NCI-H2196 (cell line): Measurements from ENCODE around the gene THADA.
"Not testable (repeated sequence)": the region's sequence is repeated elsewhere in the genome, so short reads cannot be mapped to it uniquely, and the experiment has no call there.

Source experiments
- DNase-seq: peaks from one replicate; lab custom pipeline; 2025; ENCODE audit not compliant: unreplicated experiment; lab: John Stamatoyannopoulos, UW

THADA gene

DNA sequence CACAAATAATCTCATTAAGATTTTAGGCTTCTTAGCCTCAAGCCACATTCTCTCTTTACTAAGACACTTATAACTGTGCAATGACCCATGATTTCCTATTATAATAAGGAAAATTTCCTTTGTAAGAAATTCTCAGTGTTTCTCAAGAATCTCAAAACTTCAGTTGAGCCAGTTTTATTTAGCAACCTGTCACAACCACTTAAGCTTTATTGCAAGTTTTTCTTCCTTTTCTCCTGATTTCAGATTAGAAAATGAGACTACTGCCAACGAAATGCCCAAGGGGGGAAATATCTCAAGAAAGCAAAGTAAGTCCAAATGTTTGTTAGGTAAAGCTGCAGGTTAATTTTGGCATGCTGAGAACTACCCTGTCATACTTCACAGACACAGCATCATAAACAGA is 178.5 kb downstream of the THADA start:
- DNase-seq: no peak

DNA sequence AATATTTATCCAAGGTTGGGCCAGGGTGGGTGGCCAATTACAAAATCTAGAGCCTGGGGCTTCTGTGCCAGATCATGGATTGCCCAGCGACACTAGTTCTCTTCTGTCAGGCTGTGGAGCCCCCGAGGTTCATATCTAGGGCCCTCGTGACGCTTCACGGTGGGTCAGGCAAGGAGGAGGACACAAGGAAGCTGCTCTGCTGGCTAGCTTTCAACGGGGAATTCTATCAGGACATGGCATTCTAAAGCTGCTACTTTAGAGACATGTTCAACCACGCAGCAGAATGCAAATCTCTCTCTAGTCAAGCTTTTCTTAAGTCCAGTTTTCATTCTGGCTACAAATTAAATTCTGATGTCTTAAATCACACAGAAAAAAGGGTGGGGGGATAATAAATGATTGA is 180.2 kb downstream of the THADA start:
- no peak for DNase-seq

DNA sequence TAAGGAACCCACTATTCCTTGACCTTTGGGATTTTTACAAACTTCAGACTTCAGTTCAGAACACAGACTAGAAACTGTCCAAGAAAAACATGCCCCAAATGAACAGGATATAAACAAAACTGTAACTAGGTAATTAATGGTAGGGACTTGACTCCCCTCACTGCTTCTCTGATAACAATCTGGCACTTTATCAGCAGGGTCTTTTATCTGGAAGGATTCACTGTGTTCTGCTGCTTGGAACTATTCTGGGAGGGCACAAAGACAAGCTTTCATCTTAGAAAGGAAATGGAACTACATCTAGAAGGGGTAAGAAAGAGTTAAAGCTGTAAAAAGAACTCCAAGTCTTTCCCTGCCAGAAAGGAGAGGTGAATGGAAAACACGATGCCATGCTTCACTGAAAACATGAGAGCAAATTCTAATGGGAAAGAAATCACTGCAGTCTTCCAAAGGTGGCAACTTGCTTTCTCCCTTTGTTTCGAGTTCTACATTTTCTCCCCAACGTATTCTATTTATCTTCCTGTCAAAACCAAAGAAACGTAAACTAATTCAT is 181.2 kb downstream of the THADA start:
- no peak for DNase-seq

DNA sequence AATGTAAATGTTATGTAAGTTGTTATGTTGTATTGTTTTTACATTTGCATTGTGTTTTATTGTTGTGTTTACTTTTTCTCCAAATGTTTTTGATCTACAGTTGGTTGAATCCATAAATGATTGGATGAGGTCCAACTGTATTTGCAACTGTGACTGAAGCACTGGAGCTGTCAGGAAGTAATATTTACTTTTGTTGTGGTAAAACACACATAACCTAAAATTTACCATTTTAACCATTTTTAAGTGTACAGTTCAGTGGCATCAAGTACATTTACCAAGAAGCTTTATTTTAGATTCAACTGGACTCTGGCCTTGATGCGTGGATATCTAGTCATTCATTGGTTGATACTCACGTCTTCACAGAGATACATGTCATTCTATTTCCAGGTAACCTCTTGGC is 181.8 kb downstream of the THADA start:
- DNase-seq: no peak

DNA sequence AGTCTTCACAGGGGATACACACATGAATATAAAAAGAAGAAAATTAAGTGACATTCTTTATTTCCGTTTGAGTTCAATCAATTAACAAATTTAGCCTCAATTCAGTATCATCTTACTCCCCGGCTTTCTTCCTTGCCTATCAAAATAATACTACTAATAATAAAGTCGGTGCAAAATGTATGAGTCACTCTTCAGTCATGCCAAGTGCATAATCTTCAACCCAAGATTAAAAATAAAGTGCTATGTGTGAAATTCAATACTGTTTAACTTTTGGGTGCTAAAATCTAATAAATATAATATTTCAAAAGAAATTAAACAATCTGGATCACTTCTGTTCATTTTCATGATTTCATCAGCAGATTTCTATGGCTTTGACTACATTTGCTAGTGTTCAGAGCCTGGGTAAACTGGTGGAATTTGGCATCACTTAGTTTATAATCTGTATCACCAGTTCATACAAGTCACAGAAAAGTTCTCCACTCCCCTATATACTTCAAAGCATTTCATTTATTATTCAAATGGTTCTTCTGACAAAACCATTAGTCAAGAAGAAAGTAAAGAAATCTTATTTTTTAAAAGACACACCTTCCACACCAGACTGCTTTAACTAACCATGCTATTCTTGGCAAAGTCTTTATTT is 183.6 kb downstream of the THADA start:
- DNase-seq: no peak

DNA sequence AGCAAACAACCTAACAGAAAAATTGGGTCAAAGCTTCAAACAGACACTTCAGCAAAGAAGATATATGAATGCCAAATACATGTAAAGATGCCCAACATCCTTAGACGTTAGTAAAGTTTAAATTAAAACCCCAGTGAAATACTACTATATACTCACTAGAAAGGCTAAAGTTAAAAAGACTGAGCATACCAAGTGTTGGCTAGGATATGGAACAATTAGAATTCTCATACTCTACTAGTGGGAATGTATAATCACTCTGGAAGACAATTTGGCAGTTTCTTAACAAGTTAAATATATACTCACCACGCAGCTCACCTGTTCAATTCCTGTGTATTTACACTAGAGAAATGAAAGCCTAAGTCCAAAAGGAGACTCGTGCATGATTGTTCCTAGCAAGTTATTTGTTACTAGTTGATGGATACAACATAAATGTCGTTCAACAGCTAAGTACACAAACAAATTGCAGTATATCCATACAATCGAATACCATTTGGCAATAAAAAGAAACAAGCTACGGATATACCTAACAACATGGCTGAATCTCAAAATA is 185.7 kb downstream of the THADA start:
- no peak for DNase-seq

DNA sequence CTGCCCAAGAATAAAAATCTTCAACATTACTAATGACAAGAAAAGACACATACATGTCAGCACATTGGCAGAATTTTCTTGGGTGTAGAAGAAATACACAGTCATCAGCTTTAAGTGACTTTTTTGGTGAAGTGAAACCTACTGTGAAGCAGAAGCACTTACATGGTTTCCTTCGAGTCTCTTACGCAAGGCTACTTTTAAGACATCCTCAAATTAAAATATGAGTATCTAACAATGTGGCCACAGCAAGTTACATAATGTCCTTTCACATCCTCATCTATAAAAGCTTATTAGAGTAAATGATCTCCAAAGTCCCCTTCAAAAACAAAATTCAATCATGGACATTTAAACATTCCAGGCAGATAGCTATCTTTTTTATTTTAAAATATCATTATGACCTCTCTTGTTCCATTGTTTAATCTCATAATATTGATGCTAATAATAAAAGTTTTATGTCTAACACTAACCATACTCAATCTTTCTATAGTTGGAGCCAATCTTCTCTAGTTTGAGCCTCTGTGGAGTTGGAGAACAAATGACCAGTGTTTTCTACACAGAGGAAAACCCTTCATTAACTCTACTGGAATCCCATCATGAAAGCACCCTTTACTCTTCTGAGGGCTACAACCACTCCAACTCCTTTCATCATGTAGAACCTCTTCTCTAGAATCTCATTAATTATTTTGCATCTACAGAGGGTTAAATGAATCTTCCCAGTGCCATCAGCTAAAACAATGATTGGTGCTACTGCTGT is 187.3 kb downstream of the THADA start:
- no peak for DNase-seq

DNA sequence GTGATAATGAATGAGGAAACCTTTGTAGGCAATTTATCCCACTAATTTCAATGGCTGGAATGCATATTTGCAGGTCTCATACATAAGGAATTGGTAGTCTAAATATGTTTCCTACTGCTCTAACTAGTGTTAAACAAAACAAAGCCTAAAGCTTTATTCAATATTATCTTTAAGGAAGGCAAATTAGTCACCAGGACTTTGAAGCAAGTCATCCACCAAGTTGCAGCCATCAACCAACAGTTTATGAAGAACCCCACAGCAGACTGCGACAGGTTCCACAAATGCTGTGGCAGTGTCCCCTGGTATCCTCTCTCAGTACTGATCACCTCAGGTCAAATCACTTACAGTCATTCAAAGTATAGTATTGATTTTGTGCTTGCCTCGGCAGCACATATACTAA is 187.9 kb downstream of the THADA start:
- no peak for DNase-seq

DNA sequence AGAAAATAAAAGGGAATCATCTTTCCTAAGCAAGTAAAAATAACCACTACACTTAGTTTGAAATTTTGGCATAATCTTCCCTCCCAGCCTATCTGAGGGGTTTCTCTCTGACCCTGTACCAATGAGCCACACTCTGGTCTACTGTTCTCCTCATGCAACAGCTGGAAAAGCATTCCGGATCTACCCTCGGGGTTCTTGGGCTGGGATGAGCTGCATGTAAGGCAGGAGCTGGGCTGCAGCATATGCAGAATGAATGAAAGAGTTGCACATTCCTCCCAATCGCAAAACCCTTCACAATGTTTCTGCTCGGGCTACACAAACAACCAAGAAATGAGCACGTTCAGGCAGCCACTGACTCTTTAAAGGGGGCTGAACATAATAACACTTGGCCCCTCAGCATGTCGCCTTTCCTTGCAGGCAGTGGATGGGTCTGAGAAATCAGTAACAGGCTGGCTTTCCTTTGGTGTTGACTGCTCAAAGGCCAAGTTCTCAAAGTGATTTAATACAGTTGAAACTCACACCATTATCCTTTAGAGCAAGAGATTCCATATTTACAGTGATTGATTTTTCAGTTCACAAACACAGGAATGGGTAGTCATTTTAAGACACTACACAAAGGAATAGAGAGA is 189.1 kb downstream of the THADA start:
- no peak for DNase-seq

DNA sequence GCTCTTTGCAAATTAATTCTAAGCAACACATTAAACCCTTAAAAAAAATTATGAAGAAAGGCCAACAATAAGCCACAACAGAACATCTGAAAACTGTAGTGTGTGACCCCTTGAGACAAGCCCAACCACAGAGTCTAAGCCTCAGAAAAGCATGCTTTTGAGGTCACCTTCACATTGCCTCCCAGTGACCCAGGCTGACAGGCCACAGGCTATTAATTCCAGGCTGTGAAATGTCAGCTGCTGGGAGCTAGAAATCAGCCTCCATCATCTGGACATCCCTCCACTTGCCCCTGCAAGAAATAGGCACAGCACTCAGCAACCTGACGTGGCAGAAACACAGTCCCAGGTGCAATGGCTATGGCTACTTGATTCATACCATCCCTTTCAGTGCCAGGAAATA is 190.0 kb downstream of the THADA start:
- DNase-seq: no peak

DNA sequence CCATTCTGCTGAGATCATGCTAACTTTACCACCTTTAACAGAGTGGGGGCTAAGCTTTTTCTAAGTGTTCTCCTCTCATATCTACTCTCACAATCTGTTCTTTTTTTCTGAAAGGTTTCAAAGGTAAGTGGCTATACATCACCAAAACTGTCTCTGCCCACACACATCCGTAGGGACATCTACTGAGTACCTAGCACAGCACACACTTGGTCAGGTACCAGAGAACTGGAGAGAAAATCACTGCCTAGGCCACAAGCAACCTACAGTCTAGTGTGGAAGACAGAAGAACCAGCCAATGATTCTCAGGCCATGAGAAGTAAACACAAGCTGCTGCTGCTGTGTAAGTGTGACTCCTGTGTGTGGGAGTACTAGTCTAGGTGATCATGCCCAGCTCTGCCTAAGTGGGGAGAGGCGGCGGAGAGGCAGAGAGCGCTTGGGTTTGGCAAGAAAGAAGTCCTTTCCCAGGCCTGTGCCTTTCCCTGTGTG is 193.3 kb downstream of the THADA start:
- no peak for DNase-seq

DNA sequence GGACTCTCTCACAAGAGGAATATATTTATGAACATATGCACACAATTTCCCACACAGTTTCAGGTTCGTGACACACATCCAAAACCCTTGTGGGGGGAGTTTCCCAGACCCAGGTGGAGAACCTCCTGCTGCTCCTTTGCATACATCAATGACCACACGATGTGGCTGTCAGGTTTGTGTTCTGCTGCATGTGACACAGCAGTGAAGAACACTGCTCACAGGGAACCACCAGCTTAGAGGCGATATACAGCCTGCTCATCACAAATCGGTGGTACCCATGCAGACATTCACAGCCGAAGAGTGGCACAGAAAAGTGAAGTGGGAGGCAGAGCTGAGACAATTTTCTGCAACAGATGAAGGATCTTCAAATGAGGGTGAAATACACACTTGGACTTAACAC is 193.8 kb downstream of the THADA start:
- DNase-seq: no peak

DNA sequence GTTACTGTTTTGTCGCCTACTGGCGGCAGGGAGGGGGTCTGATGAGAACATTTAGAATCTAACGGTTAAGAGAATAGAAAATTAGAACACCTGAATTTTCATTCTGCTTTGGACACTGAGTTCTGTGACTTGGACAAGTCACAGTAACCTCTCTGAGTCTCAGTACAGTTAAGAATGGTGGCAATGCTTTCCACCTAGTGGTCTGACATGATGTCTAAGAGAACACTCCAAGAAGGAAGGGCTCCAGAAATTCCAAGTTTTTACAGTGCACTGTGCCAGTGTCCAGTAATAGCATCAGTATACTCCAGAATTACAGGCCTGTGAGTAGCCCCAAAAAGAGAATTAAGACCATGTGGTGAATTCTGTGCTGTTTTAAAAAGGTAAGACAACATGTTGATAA is 195.3 kb downstream of the THADA start:
- DNase-seq: no peak

DNA sequence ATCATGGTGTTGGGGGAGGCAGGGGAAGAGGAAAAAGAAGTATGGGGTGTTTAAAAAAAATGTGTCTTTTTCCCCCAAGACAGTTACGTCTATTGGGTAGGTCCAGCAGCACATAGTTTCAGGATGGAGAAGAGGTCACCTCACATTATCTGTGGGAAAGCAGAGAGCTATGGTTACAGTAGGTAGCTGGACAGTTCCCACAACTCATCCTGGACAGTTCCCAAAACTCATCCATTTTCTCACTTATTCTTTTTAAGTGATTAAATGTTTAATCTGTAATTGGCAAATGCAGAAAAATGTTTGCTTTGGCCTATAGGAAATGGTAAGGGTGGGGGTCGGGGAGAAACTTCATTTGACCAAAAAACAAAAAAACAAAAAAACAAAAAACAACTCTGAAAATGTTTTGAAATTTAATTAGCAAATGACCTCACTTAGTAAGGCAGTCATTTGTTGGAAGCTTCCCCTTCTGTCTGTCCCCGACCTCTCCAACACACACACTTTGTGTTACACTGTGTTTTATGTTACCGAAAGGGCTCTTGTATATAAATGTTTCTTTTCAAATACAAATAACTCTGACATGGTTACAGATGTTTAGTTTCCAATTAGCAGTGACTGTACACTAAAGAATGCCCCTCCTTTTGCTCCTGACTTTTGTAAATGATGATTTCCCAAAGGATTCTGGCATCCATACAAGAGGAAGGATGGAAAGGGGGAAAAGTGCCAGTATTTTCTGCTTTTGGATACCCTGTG is 196.1 kb downstream of the THADA start:
- peak; percentile 28 for DNase-seq

DNA sequence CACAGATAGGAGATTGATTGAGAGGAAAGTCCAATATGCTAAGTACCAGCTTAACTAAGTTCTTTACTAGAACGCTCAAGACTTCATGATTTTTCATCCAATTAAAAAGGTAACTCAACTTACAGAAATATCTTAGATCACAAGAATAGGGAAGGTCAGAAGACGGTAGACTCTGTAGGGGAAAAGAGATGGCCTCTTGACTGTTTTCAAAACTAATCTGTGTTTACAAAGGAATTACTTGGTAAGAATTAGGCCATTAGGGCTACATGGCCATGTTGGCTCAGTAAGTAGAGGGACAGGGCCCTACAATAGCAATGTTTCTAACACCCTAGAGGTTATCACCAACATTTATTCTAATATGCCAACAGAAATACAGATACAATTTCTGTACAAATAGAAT is 196.7 kb downstream of the THADA start:
- no peak for DNase-seq

DNA sequence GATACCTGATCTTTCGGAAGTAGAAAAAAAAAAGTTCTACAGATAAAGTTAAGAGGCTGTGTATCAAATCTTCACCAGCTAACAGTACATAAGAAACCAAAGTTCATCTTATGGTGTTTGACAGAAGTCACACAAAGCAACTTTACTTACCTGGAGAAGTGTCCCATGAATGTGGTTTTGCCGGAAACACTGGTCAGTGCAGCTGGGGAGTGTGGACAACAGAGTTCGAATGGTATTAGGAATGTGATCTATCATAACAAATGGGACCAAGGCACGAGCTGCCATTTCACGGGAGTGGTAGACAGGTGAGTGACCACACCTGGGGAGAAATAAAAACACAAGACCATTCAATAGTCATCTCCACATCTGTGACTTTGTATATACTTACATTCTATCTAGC is 198.0 kb downstream of the THADA start:
- DNase-seq: no peak

DNA sequence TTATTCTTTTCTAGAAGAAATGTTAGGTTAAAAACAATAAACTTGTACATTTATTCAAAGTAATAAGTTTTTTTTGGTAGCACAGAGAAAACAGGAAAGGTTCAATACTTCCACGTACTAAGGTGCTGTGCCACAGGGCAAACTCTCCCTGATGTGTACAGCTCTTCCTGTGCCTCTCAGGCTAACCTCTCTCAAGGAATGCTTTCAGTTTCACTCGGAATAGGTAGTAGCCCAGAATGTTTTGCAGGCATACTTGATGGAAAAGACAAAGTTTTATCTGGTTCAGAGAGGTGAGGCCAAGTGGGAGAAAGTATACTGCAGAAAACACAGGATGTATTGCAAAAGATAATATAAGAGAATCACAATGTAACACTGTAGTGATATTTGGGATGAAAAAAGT is 198.4 kb downstream of the THADA start:
- no peak for DNase-seq

DNA sequence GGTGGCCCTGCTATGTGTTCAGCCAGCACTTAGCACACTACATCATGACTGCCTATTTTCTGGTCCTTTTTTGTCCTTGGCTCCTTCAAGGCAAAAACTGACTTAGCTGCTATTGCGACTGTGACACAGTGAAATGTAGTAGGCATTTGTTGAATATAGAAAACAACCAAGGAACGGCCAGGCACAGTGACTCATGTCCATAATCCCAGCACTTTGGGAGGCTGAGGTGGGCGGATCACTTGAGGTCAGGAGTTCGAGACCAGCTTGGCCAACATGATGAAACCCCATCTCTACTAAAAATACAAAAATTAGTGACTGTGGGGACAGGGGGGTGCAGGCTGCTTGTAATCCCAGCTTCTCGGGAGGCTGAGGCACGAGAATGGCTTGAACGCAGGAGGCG is 199.5 kb downstream of the THADA start:
- DNase-seq: not testable (repeated sequence)

DNA sequence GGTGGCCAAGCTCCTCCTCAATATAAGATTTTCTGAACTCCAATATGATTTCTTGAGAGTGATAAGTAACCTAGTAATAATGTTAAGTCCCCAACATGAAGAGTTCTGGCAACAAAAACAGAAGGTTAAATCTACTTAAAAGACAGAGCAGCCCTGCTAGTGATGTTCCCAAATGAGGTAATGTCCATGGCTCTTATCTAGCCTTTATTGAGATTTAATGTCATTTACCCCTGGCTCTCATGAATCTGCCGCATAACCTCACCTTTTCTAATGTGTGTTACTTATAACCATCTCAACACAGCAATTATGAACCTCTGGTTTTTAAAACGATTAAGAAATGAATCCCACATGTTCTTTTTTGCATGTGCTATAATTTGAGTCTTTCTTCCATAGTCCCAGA is 201.9 kb downstream of the THADA start:
- no peak for DNase-seq

DNA sequence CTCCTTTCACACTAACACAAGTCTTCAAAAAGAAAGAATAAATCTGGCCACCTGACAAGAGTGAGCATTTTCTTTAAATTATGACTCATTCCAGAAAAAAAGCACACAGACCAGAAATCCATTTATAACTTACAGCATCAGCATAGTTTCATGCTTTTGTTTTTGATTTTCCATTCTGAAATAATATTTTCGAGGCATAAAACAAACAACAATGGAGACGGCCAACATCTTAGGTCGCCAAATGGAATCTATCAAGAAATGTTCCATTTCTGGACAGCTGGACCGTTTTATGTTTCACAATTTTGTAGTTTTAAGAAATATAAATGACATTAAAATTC is 204.0 kb downstream of the THADA start:
- DNase-seq: no peak

DNA sequence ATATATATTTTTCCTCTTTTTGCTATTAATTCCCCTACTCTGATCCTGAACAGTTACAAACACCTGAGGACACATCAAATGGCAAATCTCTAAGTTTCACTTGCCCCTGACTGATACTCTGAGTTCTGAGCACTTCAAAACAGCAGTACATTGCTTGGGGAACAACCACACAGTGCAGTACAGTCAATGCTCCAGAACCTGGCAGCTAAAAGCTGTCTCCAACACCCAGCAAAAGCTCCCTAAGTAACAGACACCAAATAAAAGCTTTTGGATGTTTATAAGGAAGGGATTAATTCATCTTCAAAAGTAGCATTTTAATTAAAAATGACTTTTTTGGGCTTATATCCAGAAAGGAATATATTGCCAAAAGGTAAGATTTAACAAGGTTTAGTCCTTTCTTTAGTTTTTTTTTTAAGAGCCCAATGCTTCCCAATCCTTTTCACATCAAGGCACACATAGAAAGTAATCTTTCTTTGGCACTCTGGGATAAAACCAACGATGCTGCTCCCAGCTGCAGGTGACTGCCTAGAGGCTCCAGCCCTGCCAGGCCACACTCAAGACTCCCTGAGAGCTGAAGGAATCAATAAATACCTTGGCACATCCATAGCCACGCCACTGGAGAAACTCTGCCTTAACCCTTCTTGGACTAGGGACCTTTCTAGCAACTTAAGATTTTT is 204.5 kb downstream of the THADA start:
- DNase-seq: no peak
